SK-N-SH treated with all-trans-retinoic acid at 6 μM for 48 hours (cell line): ENCODE results near the gene N4BP2L1.

Experiments
- ATAC-seq: fragments of 200-7000 bp; cut with Tn5 transposase; 3 replicates; pipeline ENCODE4 v1.9.1; 2020; ENCODE audit warnings: mild to moderate bottlenecking, moderate library complexity
- ARNTL ChIP-seq: fragments of 450-650 bp; formaldehyde crosslinking; IDR thresholded peaks from 2 replicates; pipeline ENCODE4 v1.5.0; 2020; ENCODE audit warnings: low read depth, mild to moderate bottlenecking, moderate library complexity, borderline replicate concordance
- BACH2 ChIP-seq: fragments of 250-450 bp; sonication (Bioruptor Pico); IDR thresholded peaks from 2 replicates; pipeline ENCODE4 v1.9.0; 2021; ENCODE audit warnings: mild to moderate bottlenecking, borderline replicate concordance
- CREB5 ChIP-seq: fragments of 250-450 bp; sonication (Bioruptor Pico); IDR thresholded peaks from 2 replicates; pipeline ENCODE4 v1.5.1; 2020; ENCODE audit warnings: low read depth, mild to moderate bottlenecking, moderate library complexity
- CSDC2 ChIP-seq: fragments of 250-450 bp; sonication (Bioruptor Pico); IDR thresholded peaks from 2 replicates; pipeline ENCODE4 v1.5.0; 2020; ENCODE audit warnings: mild to moderate bottlenecking, moderate library complexity
- CSRNP3 ChIP-seq: fragments of 250-450 bp; sonication (Bioruptor Pico); IDR thresholded peaks from 2 replicates; pipeline ENCODE4 v1.5.1; 2021; ENCODE audit warnings: mild to moderate bottlenecking, moderate library complexity
- ESRRG ChIP-seq: fragments of 250-450 bp; sonication (Bioruptor Pico); IDR thresholded peaks from 2 replicates; pipeline ENCODE4 v1.6.1; 2021; ENCODE audit warnings: mild to moderate bottlenecking
- GLIS3 ChIP-seq: fragments of 250-450 bp; sonication (Bioruptor Pico); IDR thresholded peaks from 2 replicates; pipeline ENCODE4 v1.5.0; 2020; ENCODE audit warnings: mild to moderate bottlenecking, moderate library complexity
- OSR1 ChIP-seq: fragments of 250-450 bp; sonication (Bioruptor Pico); IDR thresholded peaks from 2 replicates; pipeline ENCODE4 v1.8.0; 2022; ENCODE audit warnings: moderate library complexity, mild to moderate bottlenecking, inconsistent platforms
- PATZ1 ChIP-seq: fragments of 250-450 bp; sonication (Bioruptor Pico); IDR thresholded peaks from 2 replicates; pipeline ENCODE4 v1.8.0; 2020; ENCODE audit warnings: mild to moderate bottlenecking, moderate library complexity, borderline replicate concordance
- POU6F1 ChIP-seq: fragments of 250-450 bp; sonication (Bioruptor Pico); IDR thresholded peaks from 2 replicates; pipeline ENCODE4 v1.8.0; 2021; ENCODE audit warnings: low read depth, mild to moderate bottlenecking, moderate library complexity, borderline replicate concordance
- PPARA ChIP-seq: fragments of 250-450 bp; sonication (Bioruptor Pico); IDR thresholded peaks from 2 replicates; pipeline ENCODE4 v1.5.0; 2020; ENCODE audit warnings: mild to moderate bottlenecking, borderline replicate concordance
- SNAI2 ChIP-seq: fragments of 250-450 bp; sonication (Bioruptor Pico); IDR thresholded peaks from 2 replicates; pipeline ENCODE4 v1.5.0; 2020; ENCODE audit warnings: mild to moderate bottlenecking, moderate library complexity
- TCF4 ChIP-seq: fragments of 250-450 bp; sonication (Bioruptor Pico); IDR thresholded peaks from 2 replicates; pipeline ENCODE4 v1.8.0; 2021; ENCODE audit warnings: mild to moderate bottlenecking, moderate library complexity, borderline replicate concordance
- TOX ChIP-seq: fragments of 250-450 bp; sonication (Bioruptor Pico); IDR thresholded peaks from 2 replicates; pipeline ENCODE4 v1.8.0; 2021; ENCODE audit warnings: mild to moderate bottlenecking, moderate library complexity, borderline replicate concordance
- TSHZ2 ChIP-seq: fragments of 250-450 bp; sonication (Bioruptor Pico); IDR thresholded peaks from 2 replicates; pipeline ENCODE4 v1.5.0; 2020; ENCODE audit warnings: mild to moderate bottlenecking, moderate library complexity
- ZC3H10 ChIP-seq: fragments of 250-450 bp; sonication (Bioruptor Pico); IDR thresholded peaks from 2 replicates; pipeline ENCODE4 v1.5.1; 2021; ENCODE audit warnings: mild to moderate bottlenecking, moderate library complexity
- ZFP3 ChIP-seq: fragments of 250-450 bp; sonication (Bioruptor Pico); IDR thresholded peaks from 2 replicates; pipeline ENCODE4 v1.5.0; 2020; ENCODE audit warnings: mild to moderate bottlenecking, moderate library complexity
- ZFP30 ChIP-seq: fragments of 450-650 bp; formaldehyde crosslinking; IDR thresholded peaks from 2 replicates; pipeline ENCODE4 v1.5.0; 2022; ENCODE audit warnings: mild to moderate bottlenecking, moderate library complexity
- ZNF565 ChIP-seq: fragments of 450-650 bp; formaldehyde crosslinking; conservative IDR thresholded peaks from 2 replicates; pipeline ENCODE4 v1.5.0; 2020; ENCODE audit warnings: low read depth, mild to moderate bottlenecking, moderate library complexity
- ZNF70 ChIP-seq: fragments of 450-650 bp; formaldehyde crosslinking; IDR thresholded peaks from 2 replicates; pipeline ENCODE4 v1.5.0; 2020; ENCODE audit warnings: mild to moderate bottlenecking, moderate library complexity
- ZNF8 ChIP-seq: fragments of 450-650 bp; formaldehyde crosslinking; IDR thresholded peaks from 2 replicates; pipeline ENCODE4 v1.5.0; 2020; ENCODE audit warnings: mild to moderate bottlenecking, moderate library complexity

N4BP2L1 gene

GRCh38 chr13:32471187-32471922, 43.4 kb upstream of the N4BP2L1 start (continued):
- TF ChIP-seq CSRNP3: no peak
- TF ChIP-seq POU6F1: no peak
- no peak for TF ChIP-seq ZC3H10 (CRISPR knock-in tag)
- TF ChIP-seq CSDC2 (CRISPR knock-in tag): no peak
- TF ChIP-seq PATZ1: no peak
- TF ChIP-seq TCF4 (CRISPR knock-in tag): no peak
- TF ChIP-seq ZNF8 (CRISPR knock-in tag): no peak
- TF ChIP-seq BACH2: no peak
- TF ChIP-seq ZFP30: no peak

GRCh38 chr13:32468502-32469142, 40.7 kb upstream of the N4BP2L1 start:
- no peak for TF ChIP-seq OSR1 (CRISPR knock-in tag)
- TF ChIP-seq TOX (CRISPR knock-in tag): no peak
- TF ChIP-seq CREB5 (CRISPR knock-in tag): no peak
- no peak for TF ChIP-seq ZNF565 (CRISPR knock-in tag)
- TF ChIP-seq TSHZ2 (CRISPR knock-in tag): no peak
- TF ChIP-seq CSRNP3: no peak
- TF ChIP-seq ZNF70 (CRISPR knock-in tag): no peak
- TF ChIP-seq ZFP30: no peak
- no peak for TF ChIP-seq PPARA (CRISPR knock-in tag)
- TF ChIP-seq ESRRG (CRISPR knock-in tag): no peak
- no peak for TF ChIP-seq POU6F1
- TF ChIP-seq ZNF8 (CRISPR knock-in tag): no peak
- no peak for TF ChIP-seq TCF4 (CRISPR knock-in tag)
- TF ChIP-seq ARNTL: no peak
- TF ChIP-seq GLIS3: no peak
- TF ChIP-seq ZFP3: no peak
- no peak for TF ChIP-seq SNAI2 (CRISPR knock-in tag)
- ATAC-seq: no peak
